Measurements from ENCODE around the gene KIAA0319L. TPM values are rescaled to one million over a fixed set of nuclear protein-coding genes. Genes with fewer than 3 reads are reported as not detected.

Gene KIAA0319L
- total and polyA plus RNA-seq, 4 donors = 27.0 to 107 (median 27.9) TPM

DNA sequence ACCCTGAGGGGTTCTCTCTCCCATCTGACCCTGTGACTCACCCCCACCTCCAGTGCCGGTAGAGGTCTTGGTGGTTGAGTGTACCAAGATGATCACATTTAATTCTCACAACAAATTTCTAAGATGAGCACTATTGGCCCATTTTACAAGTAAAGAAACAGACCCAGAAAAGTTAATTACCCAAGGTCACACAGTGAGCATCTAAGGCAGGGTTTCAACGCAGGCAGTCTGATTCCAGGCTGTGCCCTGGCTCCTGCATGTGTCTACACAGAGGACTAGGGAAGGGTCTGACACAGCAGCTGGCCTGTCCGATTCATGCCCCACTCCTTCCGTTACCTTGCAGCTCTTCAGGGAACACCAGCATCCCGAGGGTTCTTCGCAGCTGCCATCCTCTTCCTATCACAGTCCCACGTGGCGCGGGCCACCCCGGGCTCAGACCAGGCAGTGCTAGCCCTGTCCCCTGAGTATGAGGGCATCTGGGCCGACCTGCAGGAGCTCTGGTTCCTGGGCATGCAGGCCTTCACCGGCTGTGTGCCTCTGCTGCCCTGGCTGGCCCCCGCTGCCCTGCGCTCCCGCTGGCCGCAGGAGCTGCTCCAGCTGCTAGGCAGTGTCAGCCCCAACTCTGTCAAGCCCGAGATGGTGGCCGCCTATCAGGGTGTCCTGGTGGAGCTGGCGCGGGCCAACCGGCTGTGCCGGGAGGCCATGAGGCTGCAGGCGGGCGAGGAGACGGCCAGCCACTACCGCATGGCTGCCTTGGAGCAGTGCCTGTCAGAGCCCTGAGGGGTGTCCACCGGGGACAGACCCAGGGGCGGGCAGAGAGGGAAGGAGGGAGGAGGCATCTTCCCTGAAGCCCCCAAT lies 7.9 kb upstream of the KIAA0319L start:
- H3K27me3 ChIP-seq (ENCODE audit: control insufficient read depth in 4 of 4, insufficient read depth in 4 of 4, low read length in 3 of 4) = no peaks in the 10 kb centered on the region
- peaks cover 0 to 14% (median 7%) of the 10 kb centered on the region in 4 donors for H3K4me1 ChIP-seq (ENCODE audit: control insufficient read depth in 4 of 4, insufficient read depth in 4 of 4, low read length in 3 of 4)
- no peak overlapping the region for H3K4me3 ChIP-seq (ENCODE audit: low read depth in 1 of 3, low read length in 3 of 3)
- DNase-seq (ENCODE audit: low spot score) = no peak
- H3K9ac ChIP-seq (ENCODE audit: low read depth in 1 of 2, low read length in 2 of 2) = no peak overlapping the region
- H3K9me3 ChIP-seq (ENCODE audit: control insufficient read depth in 4 of 4, low read length in 3 of 4) = no peaks in the 10 kb centered on the region
- peaks cover 0 to 6% (median 3%) of the 10 kb centered on the region in 4 donors for H3K36me3 ChIP-seq (ENCODE audit: control insufficient read depth in 4 of 4, insufficient read depth in 3 of 4, low read depth in 1 of 4, low read length in 3 of 4)
- WGBS = 92% methylated on average over 28 of the region's 28 CpGs
- no peak overlapping the region for H3K27ac ChIP-seq (ENCODE audit: low read depth in 1 of 2, low read length in 2 of 2)
- TF ChIP-seq YY1 (IDR thresholded peaks at IDR 0.05) (no peak), FOXA2 (IDR thresholded peaks at IDR 0.05) (no peak), GABPA (IDR thresholded peaks at IDR 0.05 in 1 of 2, conservative IDR thresholded peaks at IDR 0.05 in 1 of 2) (no peak), TAF1 (conservative IDR thresholded peaks at IDR 0.05) (no peak)
- TF ChIP-seq, protein P1, sequence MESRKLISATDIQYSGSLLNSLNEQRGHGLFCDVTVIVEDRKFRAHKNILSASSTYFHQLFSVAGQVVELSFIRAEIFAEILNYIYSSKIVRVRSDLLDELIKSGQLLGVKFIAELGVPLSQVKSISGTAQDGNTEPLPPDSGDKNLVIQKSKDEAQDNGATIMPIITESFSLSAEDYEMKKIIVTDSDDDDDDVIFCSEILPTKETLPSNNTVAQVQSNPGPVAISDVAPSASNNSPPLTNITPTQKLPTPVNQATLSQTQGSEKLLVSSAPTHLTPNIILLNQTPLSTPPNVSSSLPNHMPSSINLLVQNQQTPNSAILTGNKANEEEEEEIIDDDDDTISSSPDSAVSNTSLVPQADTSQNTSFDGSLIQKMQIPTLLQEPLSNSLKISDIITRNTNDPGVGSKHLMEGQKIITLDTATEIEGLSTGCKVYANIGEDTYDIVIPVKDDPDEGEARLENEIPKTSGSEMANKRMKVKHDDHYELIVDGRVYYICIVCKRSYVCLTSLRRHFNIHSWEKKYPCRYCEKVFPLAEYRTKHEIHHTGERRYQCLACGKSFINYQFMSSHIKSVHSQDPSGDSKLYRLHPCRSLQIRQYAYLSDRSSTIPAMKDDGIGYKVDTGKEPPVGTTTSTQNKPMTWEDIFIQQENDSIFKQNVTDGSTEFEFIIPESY (IDR thresholded peaks at IDR 0.05) = no peak
- TF ChIP-seq, protein P2, sequence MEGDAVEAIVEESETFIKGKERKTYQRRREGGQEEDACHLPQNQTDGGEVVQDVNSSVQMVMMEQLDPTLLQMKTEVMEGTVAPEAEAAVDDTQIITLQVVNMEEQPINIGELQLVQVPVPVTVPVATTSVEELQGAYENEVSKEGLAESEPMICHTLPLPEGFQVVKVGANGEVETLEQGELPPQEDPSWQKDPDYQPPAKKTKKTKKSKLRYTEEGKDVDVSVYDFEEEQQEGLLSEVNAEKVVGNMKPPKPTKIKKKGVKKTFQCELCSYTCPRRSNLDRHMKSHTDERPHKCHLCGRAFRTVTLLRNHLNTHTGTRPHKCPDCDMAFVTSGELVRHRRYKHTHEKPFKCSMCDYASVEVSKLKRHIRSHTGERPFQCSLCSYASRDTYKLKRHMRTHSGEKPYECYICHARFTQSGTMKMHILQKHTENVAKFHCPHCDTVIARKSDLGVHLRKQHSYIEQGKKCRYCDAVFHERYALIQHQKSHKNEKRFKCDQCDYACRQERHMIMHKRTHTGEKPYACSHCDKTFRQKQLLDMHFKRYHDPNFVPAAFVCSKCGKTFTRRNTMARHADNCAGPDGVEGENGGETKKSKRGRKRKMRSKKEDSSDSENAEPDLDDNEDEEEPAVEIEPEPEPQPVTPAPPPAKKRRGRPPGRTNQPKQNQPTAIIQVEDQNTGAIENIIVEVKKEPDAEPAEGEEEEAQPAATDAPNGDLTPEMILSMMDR (IDR thresholded peaks at IDR 0.05; ENCODE audit: low read depth, low read length, missing input control) = no peak

GRCh38 chr1:35564037-35564883 lies 7.1 kb upstream of the KIAA0319L start:
- Histone ChIP-seq H3K4me3 (ENCODE audit: low read depth in 1 of 3, low read length in 3 of 3) (no peak overlapping the region), H3K36me3 (ENCODE audit: control insufficient read depth in 4 of 4, insufficient read depth in 3 of 4, low read depth in 1 of 4, low read length in 3 of 4) (peaks cover 0 to 6% (median 3%) of the 10 kb centered on the region in 4 donors), H3K9ac (ENCODE audit: low read depth in 1 of 2, low read length in 2 of 2) (no peak overlapping the region), H3K27me3 (ENCODE audit: control insufficient read depth in 4 of 4, insufficient read depth in 4 of 4, low read length in 3 of 4) (no peaks in the 10 kb centered on the region), H3K27ac (ENCODE audit: low read depth in 1 of 2, low read length in 2 of 2) (no peak overlapping the region), H3K4me1 (ENCODE audit: control insufficient read depth in 4 of 4, insufficient read depth in 4 of 4, low read length in 3 of 4) (peaks cover 0 to 15% (median 7%) of the 10 kb centered on the region in 4 donors), H3K9me3 (ENCODE audit: control insufficient read depth in 4 of 4, low read length in 3 of 4) (no peaks in the 10 kb centered on the region)
- peak; percentile 86 for DNase-seq (ENCODE audit: low spot score)
- TF ChIP-seq RAD21 (IDR thresholded peaks at IDR 0.05) (peak; percentile 76 to 87), RXRA (IDR thresholded peaks at IDR 0.05) (peak in 1 of 2 donors; percentile 23)
- TF ChIP-seq, protein P1 (IDR thresholded peaks at IDR 0.05) = no peak
- TF ChIP-seq, protein P2 (IDR thresholded peaks at IDR 0.05; ENCODE audit: low read depth, low read length, missing input control) = peak; percentile 65
- WGBS = 75% methylated on average over 9 of the region's 9 CpGs

Data from liver (tissue), 9 donors.